ENCODE measurements around the gene NTSR2. TPM values are rescaled to one million over a fixed set of nuclear protein-coding genes. Genes with fewer than 3 reads are reported as not detected.

Gene NTSR2
- total and polyA plus RNA-seq, 2 experiments from 2014 or later: 0.10 TPM; not detected in 1

GRCh38 chr2:11683966-11684365, 14.0 kb upstream of the NTSR2 start (continued):
- TF ChIP-seq EZH2 (IDR thresholded peaks at IDR 0.05; ENCODE audit: low read depth, unreplicated experiment): no peak
- no peak for TF ChIP-seq NANOG (IDR thresholded peaks at IDR 0.05; ENCODE audit: borderline replicate concordance)
- TF ChIP-seq ETS1 (IDR thresholded peaks at IDR 0.05): no peak
- no peak for TF ChIP-seq ZNF331 (CRISPR knock-in tag; IDR thresholded peaks at IDR 0.05; ENCODE audit: low read depth)

- DNase-seq (ENCODE audit: low spot score) (peak; percentile 82), ATAC-seq (peak; percentile 50)
- Histone ChIP-seq H3K4me1 (ENCODE audit: insufficient read depth) (peaks cover 6% of the 10 kb centered on the region; the same call in 1 of the 2 replicates), H4K20me1 (replicated peaks; ENCODE audit: insufficient read depth) (no peaks in the 10 kb centered on the region), H3K9me2 (ENCODE audit: insufficient read depth) (no peaks in the 10 kb centered on the region), H3K27me3 (ENCODE audit: insufficient read depth) (no peaks in the 10 kb centered on the region), H3K4me2 (no peak overlapping the region), H3K36me3 (ENCODE audit: insufficient read depth) (no peaks in the 10 kb centered on the region), H2AFZ (peak overlapping the region; percentile 76; the same call in 1 of the 2 replicates), H3K27ac (ENCODE audit: low read depth) (no peak overlapping the region), H3K79me2 (replicated peaks; ENCODE audit: insufficient read depth) (no peaks in the 10 kb centered on the region), H3K4me3 (no peak overlapping the region), H3F3A (replicated peaks; ENCODE audit: low read depth) (no peaks in the 10 kb centered on the region)
- peaks cover 37% of the 10 kb centered on the region for H3K4me1 Mint-ChIP-seq
- H3K36me3 Mint-ChIP-seq (ENCODE audit: low read depth): no peaks in the 10 kb centered on the region; the same call in 2 of the 3 replicates
- no peaks in the 10 kb centered on the region for H3K9me3 Mint-ChIP-seq
- peaks cover 22% of the 10 kb centered on the region for H3K27me3 Mint-ChIP-seq (ENCODE audit: insufficient read depth, low read depth, poor library complexity)
- H3K4me3 Mint-ChIP-seq: no peak overlapping the region; the same call in 2 of the 3 replicates
- H3K27ac Mint-ChIP-seq: no peak overlapping the region
- no peak for TF ChIP-seq CREB1 (CRISPR knock-in tag; IDR thresholded peaks at IDR 0.05; ENCODE audit: low read depth)
- no peak for TF ChIP-seq ZNF331 (CRISPR knock-in tag; IDR thresholded peaks at IDR 0.05; ENCODE audit: low read depth)
- no peak for TF ChIP-seq JUNB (IDR thresholded peaks at IDR 0.05; ENCODE audit: unreplicated experiment)
- TF ChIP-seq STAT1 (IDR thresholded peaks at IDR 0.05; ENCODE audit: unreplicated experiment): no peak
- TF ChIP-seq NANOG (IDR thresholded peaks at IDR 0.05; ENCODE audit: borderline replicate concordance): no peak
- no peak for TF ChIP-seq ETS1 (IDR thresholded peaks at IDR 0.05)
- TF ChIP-seq EZH2phosphoT487 (IDR thresholded peaks at IDR 0.05; ENCODE audit: unreplicated experiment): no peak
- no peak for TF ChIP-seq EZH2 (IDR thresholded peaks at IDR 0.05; ENCODE audit: low read depth, unreplicated experiment)
- no peak for TF ChIP-seq ZNF114 (CRISPR knock-in tag; IDR thresholded peaks at IDR 0.05)
- TF ChIP-seq POLR2AphosphoS5 (IDR thresholded peaks at IDR 0.05; ENCODE audit: low read depth): no peak
- TF ChIP-seq REST (IDR thresholded peaks at IDR 0.05; ENCODE audit: unreplicated experiment): no peak
- TF ChIP-seq ZNF462 (CRISPR knock-in tag; IDR thresholded peaks at IDR 0.05): no peak
Measured at GRCh38 chr2:11683476-11683875, 13.5 kb upstream of the NTSR2 start.
